ENCODE measurements around the gene BLTP1.

DNA sequence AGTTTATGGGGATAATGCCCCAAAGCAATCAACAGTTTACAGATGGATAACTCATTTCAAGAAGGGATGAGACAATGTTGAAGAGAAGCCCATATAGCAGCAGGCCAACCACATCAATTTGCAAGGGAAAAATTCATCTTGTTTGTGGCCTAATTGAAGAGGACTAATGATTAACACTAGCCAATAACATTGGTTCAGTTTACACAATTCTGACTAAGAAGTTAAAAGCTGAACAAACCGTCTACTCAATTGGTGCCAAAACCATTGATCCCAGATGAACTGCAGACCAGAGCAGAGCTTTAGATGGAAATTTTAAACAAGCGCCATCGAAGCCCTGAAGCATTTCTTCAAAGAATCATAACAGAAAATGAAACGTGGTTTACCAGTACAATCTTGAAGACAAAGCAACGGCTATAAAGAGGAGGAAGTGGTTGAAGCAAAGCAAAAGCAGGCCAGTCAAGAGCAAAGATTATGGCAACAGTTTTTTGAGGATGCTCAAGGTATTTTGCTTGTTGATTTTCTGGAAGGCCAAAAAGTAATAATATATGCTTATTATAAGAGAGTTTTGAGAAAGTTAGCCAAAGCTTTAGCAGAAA, 20.5 kb upstream of the BLTP1 start:
- TF ChIP-seq, protein P1, sequence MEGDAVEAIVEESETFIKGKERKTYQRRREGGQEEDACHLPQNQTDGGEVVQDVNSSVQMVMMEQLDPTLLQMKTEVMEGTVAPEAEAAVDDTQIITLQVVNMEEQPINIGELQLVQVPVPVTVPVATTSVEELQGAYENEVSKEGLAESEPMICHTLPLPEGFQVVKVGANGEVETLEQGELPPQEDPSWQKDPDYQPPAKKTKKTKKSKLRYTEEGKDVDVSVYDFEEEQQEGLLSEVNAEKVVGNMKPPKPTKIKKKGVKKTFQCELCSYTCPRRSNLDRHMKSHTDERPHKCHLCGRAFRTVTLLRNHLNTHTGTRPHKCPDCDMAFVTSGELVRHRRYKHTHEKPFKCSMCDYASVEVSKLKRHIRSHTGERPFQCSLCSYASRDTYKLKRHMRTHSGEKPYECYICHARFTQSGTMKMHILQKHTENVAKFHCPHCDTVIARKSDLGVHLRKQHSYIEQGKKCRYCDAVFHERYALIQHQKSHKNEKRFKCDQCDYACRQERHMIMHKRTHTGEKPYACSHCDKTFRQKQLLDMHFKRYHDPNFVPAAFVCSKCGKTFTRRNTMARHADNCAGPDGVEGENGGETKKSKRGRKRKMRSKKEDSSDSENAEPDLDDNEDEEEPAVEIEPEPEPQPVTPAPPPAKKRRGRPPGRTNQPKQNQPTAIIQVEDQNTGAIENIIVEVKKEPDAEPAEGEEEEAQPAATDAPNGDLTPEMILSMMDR (IDR thresholded peaks at IDR 0.05) = no peak
- TF ChIP-seq EZH2phosphoT487 (IDR thresholded peaks at IDR 0.05) (no peak), EZH2 (IDR thresholded peaks at IDR 0.05) (no peak)

All from neural progenitor cell (in vitro differentiated cells).